HL-60 (cell line): Measurements from ENCODE around the gene ARID1B.

ENCODE experiments used
- DNase-seq, 2 experiments: peaks; one replicate each; pipeline ENCODE4 v3.0.0-alpha.2; 2010 to 2020; ENCODE audit warnings: low read depth in 1 of 2, low spot score in 1 of 2
- H3K27ac ChIP-seq: fragments of 250-450 bp; sonication (Bioruptor Pico); replicated peaks from 2 replicates; pipeline ENCODE4 v1.5.1; 2020; ENCODE audit warnings: mild to moderate bottlenecking, moderate library complexity
- H3K27me3 ChIP-seq: fragments of 250-450 bp; sonication (Bioruptor Pico); 2 replicates; pipeline ENCODE4 v1.5.1; 2021; ENCODE audit warnings: mild to moderate bottlenecking, moderate library complexity; ENCODE audit not compliant: insufficient read depth, poor library complexity, severe bottlenecking
- H3K4me3 ChIP-seq: replicated peaks from 2 replicates; pipeline ENCODE4 v1.5.1; 2011; ENCODE audit warnings: mild to moderate bottlenecking, control low read depth, low read length; ENCODE audit not compliant: insufficient read depth
- CTCF ChIP-seq: IDR thresholded peaks from one replicate; pipeline ENCODE4 v1.5.1; 2011; ENCODE audit warnings: low read length, control low read depth, inconsistent platforms; ENCODE audit not compliant: insufficient read depth
- GABPA ChIP-seq: IDR thresholded peaks from 2 replicates; pipeline ENCODE4 v1.6.1; 2012; ENCODE audit warnings: low read depth
- POLR2AphosphoS5 ChIP-seq: IDR thresholded peaks from 2 replicates; pipeline ENCODE4 v1.6.1; 2012; ENCODE audit warnings: low read depth
- REST ChIP-seq: IDR thresholded peaks from 2 replicates; pipeline ENCODE4 v1.6.1; 2012; ENCODE audit warnings: low read depth; ENCODE audit not compliant: insufficient replicate concordance
- SPI1 ChIP-seq: IDR thresholded peaks from 2 replicates; pipeline ENCODE4 v1.6.1; 2012; ENCODE audit warnings: low read depth, mild to moderate bottlenecking, borderline replicate concordance

The ARID1B gene

GRCh38 chr6:156934069-156934460 lies 156.9 kb downstream of the ARID1B start:
- H3K27ac ChIP-seq = no peak overlapping the region
- H3K4me3 ChIP-seq = no peak overlapping the region
- no peaks in the 10 kb centered on the region for H3K27me3 ChIP-seq
- DNase-seq = no peak
- no peak for TF ChIP-seq REST
- TF ChIP-seq POLR2AphosphoS5 = no peak
- no peak for TF ChIP-seq SPI1
- TF ChIP-seq CTCF = no peak
- no peak for TF ChIP-seq GABPA

GRCh38 chr6:156935000-156935399 lies 157.8 kb downstream of the ARID1B start:
- Histone ChIP-seq H3K4me3 (no peak overlapping the region), H3K27ac (no peak overlapping the region), H3K27me3 (no peaks in the 10 kb centered on the region)
- no peak for TF ChIP-seq GABPA
- TF ChIP-seq SPI1 = no peak
- TF ChIP-seq REST = no peak
- no peak for TF ChIP-seq POLR2AphosphoS5
- TF ChIP-seq CTCF = no peak
- no peak for DNase-seq

- TF ChIP-seq SPI1 (no peak), REST (no peak), GABPA (no peak), POLR2AphosphoS5 (no peak), CTCF (no peak)
- Histone ChIP-seq H3K27me3 (no peaks in the 10 kb centered on the region), H3K27ac (no peak overlapping the region), H3K4me3 (no peak overlapping the region)
- no peak for DNase-seq
Measured at GRCh38 chr6:156938143-156938542, 161.0 kb downstream of the ARID1B start.
